Loucy (cell line): Measurements from ENCODE around the gene C1orf94.

Source experiments
- H2AFZ ChIP-seq: fragments of 200-600 bp; sonication (generic); 2 replicates; pipeline ENCODE4 v1.6.0; 2016; ENCODE audit warnings: antibody characterized with exemption, mild to moderate bottlenecking, low read length, moderate library complexity
- H3F3A ChIP-seq: fragments of 200-600 bp; 2 replicates; pipeline ENCODE4 v1.6.0; 2016; ENCODE audit warnings: antibody characterized with exemption, low read depth, mild to moderate bottlenecking
- H3K27me3 ChIP-seq: fragments of 200-600 bp; sonication (generic); 2 replicates; pipeline ENCODE4 v1.6.1; 2014; ENCODE audit warnings: low read length, mild to moderate bottlenecking; ENCODE audit not compliant: insufficient read depth, poor library complexity, severe bottlenecking
- H3K36me3 ChIP-seq: fragments of 200-600 bp; sonication (generic); 2 replicates; pipeline ENCODE4 v1.6.1; 2016; ENCODE audit warnings: low read length; ENCODE audit not compliant: insufficient read depth
- H3K4me1 ChIP-seq: fragments of 200-600 bp; sonication (generic); 2 replicates; pipeline ENCODE4 v1.5.1; 2014; ENCODE audit warnings: low read length, mild to moderate bottlenecking; ENCODE audit not compliant: insufficient read depth, poor library complexity, severe bottlenecking
- H3K4me2 ChIP-seq: fragments of 200-600 bp; sonication (generic); 2 replicates; pipeline ENCODE4 v1.6.0; 2014; ENCODE audit warnings: antibody characterized with exemption, low read length, low read depth, mild to moderate bottlenecking; ENCODE audit not compliant: poor library complexity, severe bottlenecking
- H3K4me3 ChIP-seq: fragments of 200-600 bp; sonication (generic); 2 replicates; pipeline ENCODE4 v1.5.1; 2014; ENCODE audit warnings: low read length, mild to moderate bottlenecking, mixed read lengths; ENCODE audit not compliant: poor library complexity, severe bottlenecking
- H3K79me2 ChIP-seq: fragments of 200-600 bp; sonication (generic); 2 replicates; pipeline ENCODE4 v1.6.1; 2014; ENCODE audit warnings: low read length; ENCODE audit not compliant: insufficient read depth
- H3K9ac ChIP-seq: fragments of 200-600 bp; sonication (generic); 2 replicates; pipeline ENCODE4 v1.6.0; 2014; ENCODE audit warnings: mild to moderate bottlenecking, low read depth, low read length, moderate library complexity; ENCODE audit not compliant: poor library complexity, severe bottlenecking
- H3K9me2 ChIP-seq: fragments of 200-600 bp; sonication (generic); replicated peaks from 2 replicates; pipeline ENCODE4 v1.6.1; 2016; ENCODE audit warnings: low read depth, low read length, mixed read lengths
- H3K9me3 ChIP-seq: fragments of 200-600 bp; sonication (generic); 2 replicates; pipeline ENCODE4 v1.6.1; 2014; ENCODE audit warnings: mild to moderate bottlenecking, antibody characterized with exemption, low read length, low read depth; ENCODE audit not compliant: insufficient read depth
- H4K20me1 ChIP-seq: fragments of 200-600 bp; sonication (generic); 2 replicates; pipeline ENCODE4 v1.6.0; 2014; ENCODE audit warnings: antibody characterized with exemption, low read length, mild to moderate bottlenecking; ENCODE audit not compliant: insufficient read depth, poor library complexity, severe bottlenecking
- EZH2phosphoT487 ChIP-seq: fragments of 200-600 bp; IDR thresholded peaks from 2 replicates; pipeline ENCODE4 v1.6.1; 2018; ENCODE audit warnings: antibody characterized with exemption, mild to moderate bottlenecking, moderate library complexity, borderline replicate concordance
- TF ChIP-seq, protein P1 (sequence below): fragments of 200-600 bp; sonication (generic); conservative IDR thresholded peaks from 2 replicates; pipeline ENCODE4 v1.5.1; 2014; ENCODE audit warnings: mild to moderate bottlenecking, antibody characterized with exemption, low read length

C1orf94 gene

DNA sequence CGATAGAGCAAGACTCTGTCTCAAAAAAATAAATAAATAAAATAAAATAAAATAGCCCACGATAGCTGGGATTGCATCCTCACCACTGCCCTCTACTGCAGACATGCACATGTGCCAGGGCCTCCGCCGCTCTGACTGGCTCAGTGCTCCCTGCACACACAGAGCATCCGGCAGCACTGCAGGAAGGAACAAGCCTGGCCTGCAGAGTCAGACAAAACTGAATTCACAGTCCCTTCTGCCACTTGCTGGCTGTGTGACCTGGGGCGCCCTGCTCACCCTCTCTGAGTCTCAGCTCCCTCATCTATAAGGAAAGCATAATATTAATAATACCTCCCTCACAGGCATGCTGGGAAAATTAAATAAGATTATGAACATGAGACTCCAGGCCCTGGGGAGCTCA lies 47.1 kb upstream of the C1orf94 start:
- Histone ChIP-seq H3K9me3 (no peaks in the 10 kb centered on the region), H3K9ac (no peak overlapping the region), H3K27me3 (no peaks in the 10 kb centered on the region), H3K9me2 (no peaks in the 10 kb centered on the region), H4K20me1 (no peaks in the 10 kb centered on the region), H3K36me3 (no peaks in the 10 kb centered on the region), H3K4me2 (no peak overlapping the region), H3K4me3 (no peak overlapping the region), H3F3A (no peaks in the 10 kb centered on the region), H3K79me2 (no peaks in the 10 kb centered on the region), H3K4me1 (no peaks in the 10 kb centered on the region), H2AFZ (no peak overlapping the region)
- TF ChIP-seq, protein P1, sequence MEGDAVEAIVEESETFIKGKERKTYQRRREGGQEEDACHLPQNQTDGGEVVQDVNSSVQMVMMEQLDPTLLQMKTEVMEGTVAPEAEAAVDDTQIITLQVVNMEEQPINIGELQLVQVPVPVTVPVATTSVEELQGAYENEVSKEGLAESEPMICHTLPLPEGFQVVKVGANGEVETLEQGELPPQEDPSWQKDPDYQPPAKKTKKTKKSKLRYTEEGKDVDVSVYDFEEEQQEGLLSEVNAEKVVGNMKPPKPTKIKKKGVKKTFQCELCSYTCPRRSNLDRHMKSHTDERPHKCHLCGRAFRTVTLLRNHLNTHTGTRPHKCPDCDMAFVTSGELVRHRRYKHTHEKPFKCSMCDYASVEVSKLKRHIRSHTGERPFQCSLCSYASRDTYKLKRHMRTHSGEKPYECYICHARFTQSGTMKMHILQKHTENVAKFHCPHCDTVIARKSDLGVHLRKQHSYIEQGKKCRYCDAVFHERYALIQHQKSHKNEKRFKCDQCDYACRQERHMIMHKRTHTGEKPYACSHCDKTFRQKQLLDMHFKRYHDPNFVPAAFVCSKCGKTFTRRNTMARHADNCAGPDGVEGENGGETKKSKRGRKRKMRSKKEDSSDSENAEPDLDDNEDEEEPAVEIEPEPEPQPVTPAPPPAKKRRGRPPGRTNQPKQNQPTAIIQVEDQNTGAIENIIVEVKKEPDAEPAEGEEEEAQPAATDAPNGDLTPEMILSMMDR = no peak
- no peak for TF ChIP-seq EZH2phosphoT487

DNA sequence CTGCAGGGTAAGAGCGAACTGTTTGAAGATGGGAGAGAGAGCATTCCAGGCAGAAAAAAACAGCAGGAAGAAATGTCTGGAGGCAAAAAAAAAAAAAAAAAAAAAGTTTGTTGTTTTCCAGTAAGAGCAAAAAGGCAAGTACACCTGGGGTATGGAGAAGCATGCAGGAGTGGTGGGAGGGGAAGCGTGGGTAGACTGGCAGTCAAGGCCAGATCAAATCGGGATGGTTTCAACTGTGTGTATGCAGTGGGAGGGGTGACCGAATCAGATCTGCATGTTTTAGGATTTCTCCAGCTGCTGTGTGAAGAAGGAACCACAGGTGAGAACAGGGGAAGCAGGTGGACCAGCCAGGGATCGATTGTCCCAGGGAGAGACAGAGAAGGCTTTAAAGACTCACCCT lies 46.4 kb upstream of the C1orf94 start:
- Histone ChIP-seq H2AFZ (no peak overlapping the region), H3K4me1 (no peaks in the 10 kb centered on the region), H4K20me1 (no peaks in the 10 kb centered on the region), H3K4me3 (no peak overlapping the region), H3K4me2 (no peak overlapping the region), H3K36me3 (no peaks in the 10 kb centered on the region), H3K27me3 (no peaks in the 10 kb centered on the region), H3K9me2 (no peaks in the 10 kb centered on the region), H3F3A (no peaks in the 10 kb centered on the region), H3K9ac (no peak overlapping the region), H3K79me2 (no peaks in the 10 kb centered on the region), H3K9me3 (no peaks in the 10 kb centered on the region)
- no peak for TF ChIP-seq EZH2phosphoT487
- TF ChIP-seq, protein P1 = no peak

DNA sequence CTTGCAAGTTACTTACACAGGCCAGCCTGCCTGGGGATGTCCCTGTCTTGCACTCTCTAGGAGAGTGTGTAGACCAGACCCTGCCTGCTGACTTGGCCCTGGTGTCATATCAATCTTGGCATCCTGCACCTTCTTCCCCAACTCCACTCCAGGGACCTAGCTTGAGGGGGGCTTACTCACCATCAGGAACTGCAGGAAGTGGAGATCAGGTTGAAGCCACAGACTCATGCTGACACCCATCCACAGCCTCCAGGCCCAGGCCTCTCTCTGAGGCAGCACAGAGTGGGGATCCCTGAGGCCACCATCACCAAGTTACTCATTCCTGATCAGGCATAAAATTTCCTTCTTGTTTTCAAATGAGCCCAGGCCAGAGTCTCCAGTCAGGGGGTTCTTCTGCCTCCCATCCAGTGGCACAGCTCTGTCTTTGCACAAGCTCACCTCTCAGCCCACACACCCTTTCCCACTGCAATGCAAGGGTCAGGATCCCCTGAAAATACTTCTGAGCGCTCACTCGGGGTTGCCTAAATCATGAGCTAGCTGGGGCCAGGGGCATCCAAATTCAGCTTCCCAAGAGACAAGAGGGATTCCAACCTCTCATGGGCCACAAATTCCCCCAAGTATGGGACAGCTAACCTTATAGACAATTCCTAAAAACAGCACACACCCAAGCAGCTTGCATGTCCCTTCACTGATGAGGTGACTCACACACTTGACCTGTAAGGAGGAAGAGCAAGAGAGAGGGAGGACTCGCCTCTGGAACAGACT lies 45.1 kb upstream of the C1orf94 start:
- no peaks in the 10 kb centered on the region for H3F3A ChIP-seq
- no peak overlapping the region for H2AFZ ChIP-seq
- H3K4me3 ChIP-seq = no peak overlapping the region
- TF ChIP-seq EZH2phosphoT487 = no peak
- TF ChIP-seq, protein P1 = no peak
- no peaks in the 10 kb centered on the region for H3K36me3 ChIP-seq
- H3K27me3 ChIP-seq = no peaks in the 10 kb centered on the region
- no peaks in the 10 kb centered on the region for H3K9me2 ChIP-seq
- no peak overlapping the region for H3K9ac ChIP-seq
- no peaks in the 10 kb centered on the region for H3K4me1 ChIP-seq
- H3K79me2 ChIP-seq = no peaks in the 10 kb centered on the region
- no peaks in the 10 kb centered on the region for H3K9me3 ChIP-seq
- H3K4me2 ChIP-seq = no peak overlapping the region
- H4K20me1 ChIP-seq = no peaks in the 10 kb centered on the region
